ENCODE data around the gene NEURL3.

Gene NEURL3

DNA sequence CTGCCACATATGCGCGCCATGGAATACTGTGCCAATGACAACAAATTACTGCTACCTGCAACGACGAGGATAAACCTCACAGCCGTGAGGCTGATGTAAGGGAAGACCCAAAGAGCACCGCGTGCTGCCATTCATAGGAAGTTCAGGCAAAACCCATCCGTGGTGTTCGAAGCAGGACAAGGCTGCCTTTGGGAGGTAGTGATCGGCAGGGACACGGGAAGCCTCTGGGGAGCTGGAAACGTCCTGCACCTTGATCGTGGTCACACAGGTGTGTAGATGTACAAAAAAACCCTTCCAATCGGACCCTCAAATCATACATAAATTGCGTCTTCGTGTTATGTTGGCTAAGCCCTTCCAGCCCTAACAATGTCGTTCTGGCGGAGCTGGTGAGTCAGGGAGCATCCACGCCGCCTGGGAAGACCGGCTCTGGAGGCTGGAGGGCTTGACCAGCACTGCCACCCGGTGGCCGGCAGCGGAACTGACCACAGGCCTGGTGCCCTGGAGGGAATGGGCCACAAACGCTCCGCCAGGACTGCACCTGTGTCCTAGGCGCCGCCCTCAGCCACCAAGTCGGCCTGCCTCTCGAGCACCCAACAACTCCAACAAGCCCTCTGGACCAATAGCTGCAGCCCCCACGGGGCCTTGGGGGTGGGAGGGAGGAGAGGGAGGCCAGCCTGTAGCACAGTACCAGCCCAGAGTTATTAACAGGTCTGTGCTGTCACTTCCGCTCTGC lies 4.1 kb upstream of the NEURL3 start:
- TF ChIP-seq, protein P1, sequence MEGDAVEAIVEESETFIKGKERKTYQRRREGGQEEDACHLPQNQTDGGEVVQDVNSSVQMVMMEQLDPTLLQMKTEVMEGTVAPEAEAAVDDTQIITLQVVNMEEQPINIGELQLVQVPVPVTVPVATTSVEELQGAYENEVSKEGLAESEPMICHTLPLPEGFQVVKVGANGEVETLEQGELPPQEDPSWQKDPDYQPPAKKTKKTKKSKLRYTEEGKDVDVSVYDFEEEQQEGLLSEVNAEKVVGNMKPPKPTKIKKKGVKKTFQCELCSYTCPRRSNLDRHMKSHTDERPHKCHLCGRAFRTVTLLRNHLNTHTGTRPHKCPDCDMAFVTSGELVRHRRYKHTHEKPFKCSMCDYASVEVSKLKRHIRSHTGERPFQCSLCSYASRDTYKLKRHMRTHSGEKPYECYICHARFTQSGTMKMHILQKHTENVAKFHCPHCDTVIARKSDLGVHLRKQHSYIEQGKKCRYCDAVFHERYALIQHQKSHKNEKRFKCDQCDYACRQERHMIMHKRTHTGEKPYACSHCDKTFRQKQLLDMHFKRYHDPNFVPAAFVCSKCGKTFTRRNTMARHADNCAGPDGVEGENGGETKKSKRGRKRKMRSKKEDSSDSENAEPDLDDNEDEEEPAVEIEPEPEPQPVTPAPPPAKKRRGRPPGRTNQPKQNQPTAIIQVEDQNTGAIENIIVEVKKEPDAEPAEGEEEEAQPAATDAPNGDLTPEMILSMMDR (IDR thresholded peaks at IDR 0.05; ENCODE audit: insufficient read depth, low read length, poor library complexity, severe bottlenecking): peak; percentile 96
- no peaks in the 10 kb centered on the region for H3K36me3 ChIP-seq (ENCODE audit: control insufficient read depth, insufficient read depth, low read length)
- H3K4me3 ChIP-seq (replicated peaks; ENCODE audit: low read depth, low read length): peak overlapping the region; percentile 25
- no peaks in the 10 kb centered on the region for H3K27me3 ChIP-seq (replicated peaks; ENCODE audit: control insufficient read depth, insufficient read depth, low read length)
- DNase-seq (ENCODE audit: extremely low read depth, insufficient read length): peak; percentile 89

DNA sequence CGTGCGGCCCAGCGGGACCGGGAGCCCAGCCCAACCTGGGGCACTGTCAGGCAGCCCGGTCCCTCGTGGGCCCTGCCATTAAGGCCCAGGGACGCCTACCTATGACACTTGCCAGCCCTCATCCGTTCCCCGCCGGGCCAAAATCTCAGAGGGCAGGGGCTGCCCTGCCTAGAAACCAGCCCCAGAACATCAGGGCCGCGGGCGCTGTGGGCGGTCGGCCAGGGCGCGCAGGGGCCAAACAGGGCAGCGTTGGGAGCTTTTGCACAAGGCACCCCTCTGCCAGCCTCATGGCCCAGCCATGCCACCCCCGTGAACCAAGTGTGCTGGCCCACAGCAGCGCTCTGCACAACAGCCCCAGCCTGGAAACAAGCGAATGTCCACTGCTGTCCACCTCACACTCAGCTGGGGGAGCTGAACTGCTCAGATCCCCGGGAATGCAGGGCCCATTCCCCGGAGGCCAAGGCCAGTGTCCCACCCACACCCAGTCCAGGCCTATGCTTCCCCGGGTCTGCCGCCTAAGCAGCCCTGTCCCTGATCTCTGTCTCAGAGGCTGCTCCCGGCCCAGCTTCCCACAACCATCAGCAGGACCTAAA lies 3.5 kb upstream of the NEURL3 start:
- Histone ChIP-seq H3K27me3 (replicated peaks; ENCODE audit: control insufficient read depth, insufficient read depth, low read length) (no peaks in the 10 kb centered on the region), H3K4me3 (replicated peaks; ENCODE audit: low read depth, low read length) (no peak overlapping the region), H3K36me3 (ENCODE audit: control insufficient read depth, insufficient read depth, low read length) (no peaks in the 10 kb centered on the region)
- DNase-seq (ENCODE audit: extremely low read depth, insufficient read length): no peak
- TF ChIP-seq, protein P1 (IDR thresholded peaks at IDR 0.05; ENCODE audit: insufficient read depth, low read length, poor library complexity, severe bottlenecking): no peak

DNA sequence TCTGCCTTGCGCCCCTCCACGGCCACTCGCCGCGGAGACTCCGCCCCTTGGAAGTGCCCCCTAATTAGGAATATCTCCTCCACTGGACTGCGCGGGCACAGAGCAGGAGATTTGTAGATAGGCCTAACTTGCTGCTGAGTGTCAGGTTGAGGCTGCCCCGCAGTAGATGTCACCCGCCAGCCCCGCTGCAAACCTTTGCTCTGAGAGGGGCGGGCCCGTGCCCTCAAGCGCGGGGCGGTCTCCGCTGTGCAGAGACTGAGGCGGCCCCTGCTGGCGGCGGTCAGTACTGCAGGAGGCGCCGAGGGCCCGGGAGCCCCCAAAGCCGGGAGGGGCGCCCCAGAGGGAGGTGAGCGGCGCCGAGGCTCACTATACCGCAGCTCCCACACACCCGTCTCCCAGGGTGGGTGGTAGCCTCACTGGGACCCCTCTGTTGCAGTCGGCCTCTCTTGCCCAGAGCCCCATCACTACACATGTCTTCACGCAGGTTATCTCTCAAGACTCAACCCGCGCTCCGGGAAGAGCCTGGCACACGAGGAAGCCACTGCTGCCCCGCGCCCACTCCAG lies 2.9 kb upstream of the NEURL3 start:
- H3K4me3 ChIP-seq (replicated peaks; ENCODE audit: low read depth, low read length): peak overlapping the region; percentile 40
- DNase-seq (ENCODE audit: extremely low read depth, insufficient read length): peak; percentile 83

DNA sequence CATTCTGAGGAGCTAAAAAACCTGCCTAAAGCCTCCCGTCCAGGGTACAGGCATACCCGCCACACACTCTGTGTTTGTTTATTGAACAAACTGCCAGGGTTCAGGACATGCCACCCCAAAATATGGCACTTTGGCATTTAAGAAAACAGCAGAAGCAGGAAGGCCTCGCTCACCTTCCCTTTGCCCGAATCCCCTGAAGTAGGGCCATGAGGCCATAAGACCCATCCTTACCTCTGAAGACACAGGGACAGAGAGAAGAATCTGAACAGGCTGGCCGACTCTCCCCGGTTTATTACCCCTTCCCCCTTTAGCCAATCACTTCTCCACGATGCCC lies 1.7 kb upstream of the NEURL3 start:
- TF ChIP-seq, protein P1 (IDR thresholded peaks at IDR 0.05; ENCODE audit: insufficient read depth, low read length, poor library complexity, severe bottlenecking): no peak
- Histone ChIP-seq H3K36me3 (ENCODE audit: control insufficient read depth, insufficient read depth, low read length) (no peaks in the 10 kb centered on the region), H3K4me3 (replicated peaks; ENCODE audit: low read depth, low read length) (no peak overlapping the region), H3K27me3 (replicated peaks; ENCODE audit: control insufficient read depth, insufficient read depth, low read length) (no peaks in the 10 kb centered on the region)
- no peak for DNase-seq (ENCODE audit: extremely low read depth, insufficient read length)

More for the DNA sequence above, 2.9 kb upstream of the NEURL3 start:
- TF ChIP-seq, protein P1 (IDR thresholded peaks at IDR 0.05; ENCODE audit: insufficient read depth, low read length, poor library complexity, severe bottlenecking): peak; percentile 97
- H3K27me3 ChIP-seq (replicated peaks; ENCODE audit: control insufficient read depth, insufficient read depth, low read length): no peaks in the 10 kb centered on the region
- H3K36me3 ChIP-seq (ENCODE audit: control insufficient read depth, insufficient read depth, low read length): no peaks in the 10 kb centered on the region

GRCh38 chr2:96506016-96506906 lies 1.1 kb upstream of the NEURL3 start:
- no peak for DNase-seq (ENCODE audit: extremely low read depth, insufficient read length)
- TF ChIP-seq, protein P1 (IDR thresholded peaks at IDR 0.05; ENCODE audit: insufficient read depth, low read length, poor library complexity, severe bottlenecking): no peak

More at GRCh38 chr2:96506016-96506906, 1.1 kb upstream of the NEURL3 start:
- Histone ChIP-seq H3K4me3 (replicated peaks; ENCODE audit: low read depth, low read length) (no peak overlapping the region), H3K36me3 (ENCODE audit: control insufficient read depth, insufficient read depth, low read length) (no peaks in the 10 kb centered on the region), H3K27me3 (replicated peaks; ENCODE audit: control insufficient read depth, insufficient read depth, low read length) (no peaks in the 10 kb centered on the region)

All from GM06990 (cell line).